A549 treated with CORT108297 at 1 μM for 4 hours (cell line): Measurements from ENCODE around the gene CXorf51B. TPM values are rescaled to one million over a fixed set of nuclear protein-coding genes. Genes with fewer than 3 reads are reported as not detected.

Experiments
- total RNA-seq: library from RNA; stranded (reverse); fragments of 200-300 nt; extraction: Qiagen RNA extraction; gene quantifications from 5 replicates; pipeline ENCODE4 v1.2.3, GENCODE V29; 2022

The CXorf51B gene
- total RNA-seq = not detected in 5 replicates

GRCh38 chrX:146809471-146809870 is at the start of gene CXorf51B:
Gene CXorf51B (plus strand): TSS chrX:146809771. CDS start chrX:146809792, 21 bp downstream.

GRCh38 chrX:146814644-146815043 is 5.1 kb downstream of the CXorf51B start, which contains the start of gene CXorf51A:
Gene CXorf51A (minus strand): TSS chrX:146814744. CDS start chrX:146814723, 21 bp downstream.

Other genes starting within 250 kb of the CXorf51B start
- gene CXorf51A, start 5.0 kb downstream of the CXorf51B start, total RNA-seq = not detected in 5 replicates